Right lobe of liver (tissue), 6 donors: ENCODE measurements around the gene GJB4. TPM values are rescaled to one million over a fixed set of nuclear protein-coding genes. Genes with fewer than 3 reads are reported as not detected.
"Not testable (repeated sequence)": the region's sequence is repeated elsewhere in the genome, so short reads cannot be mapped to it uniquely, and the experiment has no call there.

Experiments
- ATAC-seq, 4 donors: fragments of 200-7000 bp; cut with Tn5 transposase; one replicate each; pipeline ENCODE4 v1.9.1; 2020; ENCODE audit warnings: mild to moderate bottlenecking in 4 of 4, moderate library complexity in 4 of 4
- DNase-seq, 3 donors: peaks; one replicate each; pipeline ENCODE4 v3.0.0-alpha.2; 2020
- H3K27ac ChIP-seq, 3 donors: fragments of 200-600 bp; one replicate each; pipeline ENCODE4 v1.8.0; 2022
- H3K27me3 ChIP-seq, 2 donors: fragments of 200-600 bp; one replicate each; pipeline ENCODE4 v1.8.0; 2022
- H3K36me3 ChIP-seq, 4 donors: fragments of 200-600 bp; sonication (generic) in 1 of 4; one replicate each; pipeline versions ENCODE4 v1.5.1 to v1.8.0; 2017 to 2022; ENCODE audit warnings: control low read depth in 1 of 4
- H3K4me1 ChIP-seq, 4 donors: fragments of 200-600 bp; sonication (generic) in 1 of 4; one replicate each; pipeline versions ENCODE4 v1.5.1 to v1.8.0; 2017 to 2022; ENCODE audit warnings: control low read depth in 1 of 4
- H3K4me3 ChIP-seq, 3 donors: fragments of 200-600 bp; one replicate each; pipeline ENCODE4 v1.8.0; 2022
- H3K9me3 ChIP-seq, 4 donors: fragments of 200-600 bp; sonication (generic) in 1 of 4; one replicate each; pipeline versions ENCODE4 v1.5.1 to v1.8.0; 2017 to 2022; ENCODE audit warnings: control low read depth in 1 of 4
- POLR2A ChIP-seq: fragments of 450-650 bp; IDR thresholded peaks from one replicate; pipeline ENCODE4 v1.6.1; 2017; ENCODE audit warnings: antibody characterized with exemption, mild to moderate bottlenecking
- WGBS: methylation state at CpG from one replicate; pipeline ENCODE4 v1.1.6; 2018; ENCODE audit warnings: low coverage, low lambda C conversion rate; ENCODE audit not compliant: insufficient coverage; ENCODE audit errors: missing lambda C conversion rate; 5-methylcytosine and 5-hydroxymethylcytosine counted together
- intact Hi-C, 2 donors: fragments of 100-400 bp; cut with DNase I; formaldehyde crosslinking; loops; one replicate each; pipeline versions ENCODE4 v1.11.2 to v1.14.1; 2022
- total RNA-seq, 6 experiments: library from RNA; depleted of rRNA in 2 of 6; stranded (reverse); fragments of >200 nt in 2 of 6; fragmentation: NEBNext Ultra II Directional in 3 of 6; extraction: Animal tissue kit (Norgen Biotek cat#: 25700) in 3 of 6; gene quantifications; one replicate each; pipeline versions ENCODE4 v1.1.0 to v1.2.4, GENCODE V29; 2016 to 2023
- TF ChIP-seq, protein P1 (sequence below), 4 donors: fragments of 200-600 bp in 3 of 4; fragments of 450-650 bp in 1 of 4; IDR thresholded peaks; one replicate each; pipeline versions ENCODE4 v1.5.1 to v1.8.0; 2016 to 2022; ENCODE audit warnings: antibody characterized with exemption in 4 of 4, mild to moderate bottlenecking in 2 of 4
- donor health status: DM: no; HTN: yes; CAD: no.
- donor health status: DM: no; HTN: no; CAD: no.
- donor health status: DM: no; HTN: no; CAD: no.
- donor health status: DM: no; HTN: yes; CAD: no.
- donor health status: DM: no; HTN: yes; CAD: no.

Gene GJB4
- total RNA-seq, 6 experiments from 2014 or later, result not detected

DNA sequence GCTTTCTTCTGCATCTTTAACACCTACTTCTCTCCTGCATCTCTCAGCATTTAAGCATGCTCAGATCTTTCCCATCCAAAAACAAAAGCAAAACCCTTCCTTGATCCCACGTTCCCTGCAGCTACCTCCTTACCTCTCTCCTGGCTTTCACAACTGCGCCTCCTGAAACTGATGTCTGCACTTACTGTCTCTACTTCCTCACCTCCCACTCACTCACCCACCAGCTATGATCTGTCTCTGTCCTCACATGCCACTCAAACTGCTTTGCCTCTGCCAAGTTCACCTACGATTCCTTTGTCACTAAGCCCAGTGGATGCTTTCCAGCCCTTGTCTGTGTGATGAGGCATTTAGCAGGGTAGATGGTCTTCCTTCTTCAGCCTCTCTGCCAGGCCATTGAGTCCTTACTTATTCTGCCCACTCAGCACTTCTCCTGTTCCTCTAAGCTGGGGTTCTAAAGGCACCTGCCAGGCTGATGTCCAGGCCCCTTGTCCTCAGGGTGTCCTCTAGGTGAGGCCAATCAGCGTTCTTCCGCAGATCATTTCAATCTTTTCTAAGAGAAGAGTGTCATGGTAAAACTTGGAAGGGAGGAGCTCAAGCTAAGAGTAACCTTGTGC is 11.5 kb downstream of the GJB4 start:
- Histone ChIP-seq H3K27me3 (no peaks in the 10 kb centered on the region), H3K27ac (no peak overlapping the region), H3K4me3 (no peak overlapping the region), H3K9me3 (no peaks in the 10 kb centered on the region), H3K36me3 (no peaks in the 10 kb centered on the region), H3K4me1 (no peaks in the 10 kb centered on the region)
- TF ChIP-seq POLR2A, result no peak
- TF ChIP-seq, protein P1, sequence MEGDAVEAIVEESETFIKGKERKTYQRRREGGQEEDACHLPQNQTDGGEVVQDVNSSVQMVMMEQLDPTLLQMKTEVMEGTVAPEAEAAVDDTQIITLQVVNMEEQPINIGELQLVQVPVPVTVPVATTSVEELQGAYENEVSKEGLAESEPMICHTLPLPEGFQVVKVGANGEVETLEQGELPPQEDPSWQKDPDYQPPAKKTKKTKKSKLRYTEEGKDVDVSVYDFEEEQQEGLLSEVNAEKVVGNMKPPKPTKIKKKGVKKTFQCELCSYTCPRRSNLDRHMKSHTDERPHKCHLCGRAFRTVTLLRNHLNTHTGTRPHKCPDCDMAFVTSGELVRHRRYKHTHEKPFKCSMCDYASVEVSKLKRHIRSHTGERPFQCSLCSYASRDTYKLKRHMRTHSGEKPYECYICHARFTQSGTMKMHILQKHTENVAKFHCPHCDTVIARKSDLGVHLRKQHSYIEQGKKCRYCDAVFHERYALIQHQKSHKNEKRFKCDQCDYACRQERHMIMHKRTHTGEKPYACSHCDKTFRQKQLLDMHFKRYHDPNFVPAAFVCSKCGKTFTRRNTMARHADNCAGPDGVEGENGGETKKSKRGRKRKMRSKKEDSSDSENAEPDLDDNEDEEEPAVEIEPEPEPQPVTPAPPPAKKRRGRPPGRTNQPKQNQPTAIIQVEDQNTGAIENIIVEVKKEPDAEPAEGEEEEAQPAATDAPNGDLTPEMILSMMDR (IDR thresholded peaks at IDR 0.05), result no peak
- intact Hi-C loops, result no loop called here
- ATAC-seq (no peak), DNase-seq (no peak)
- 89% methylated on average over 3 of the region's 5 CpGs for WGBS

DNA sequence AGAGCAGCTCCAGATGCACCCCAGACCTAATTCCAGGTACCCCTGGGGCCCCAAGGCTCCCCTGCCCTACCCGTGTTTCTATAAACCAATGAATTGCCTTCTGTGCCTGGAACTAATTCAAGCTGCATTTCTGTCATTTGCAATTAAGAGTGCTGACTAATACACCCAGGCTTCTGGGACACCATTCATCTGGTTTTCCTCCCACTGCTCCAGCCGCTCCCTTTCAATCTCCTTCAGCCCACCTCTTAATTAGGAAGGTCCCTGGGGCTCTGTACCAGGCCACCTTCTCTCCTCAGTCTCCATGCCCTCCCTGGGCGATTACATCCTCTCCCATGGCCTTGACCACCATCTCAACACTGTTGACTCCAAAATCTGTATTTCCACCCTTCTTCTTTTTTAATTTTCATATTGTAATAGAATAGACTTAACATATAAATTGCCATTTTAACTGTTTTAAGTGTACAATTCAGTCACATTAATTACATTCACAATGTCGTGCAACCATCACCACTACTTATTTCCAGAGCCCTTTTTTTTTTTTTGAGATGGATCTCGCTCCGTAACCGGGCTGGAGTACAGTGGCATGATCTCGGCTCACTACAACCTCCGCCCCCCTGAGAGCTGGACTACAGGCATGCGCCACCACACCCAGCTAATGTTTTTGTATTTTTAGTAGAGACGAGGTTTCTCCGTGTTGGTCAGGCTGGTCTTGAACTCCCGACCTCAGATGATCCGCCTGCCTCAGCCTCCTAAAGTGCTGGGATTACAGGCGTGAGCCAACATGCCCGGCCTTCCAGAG is 12.2 kb downstream of the GJB4 start:
- H3K27ac ChIP-seq, result no peak overlapping the region
- no peaks in the 10 kb centered on the region for H3K27me3 ChIP-seq
- WGBS, result 83% methylated on average over 8 of the region's 16 CpGs
- H3K4me3 ChIP-seq, result no peak overlapping the region
- H3K9me3 ChIP-seq, result no peaks in the 10 kb centered on the region
- no peaks in the 10 kb centered on the region for H3K4me1 ChIP-seq
- intact Hi-C loops, result no loop called here
- no peak for TF ChIP-seq POLR2A
- TF ChIP-seq, protein P1 (IDR thresholded peaks at IDR 0.05), result no peak
- no peak for ATAC-seq
- H3K36me3 ChIP-seq, result no peaks in the 10 kb centered on the region
- DNase-seq, result no peak

DNA sequence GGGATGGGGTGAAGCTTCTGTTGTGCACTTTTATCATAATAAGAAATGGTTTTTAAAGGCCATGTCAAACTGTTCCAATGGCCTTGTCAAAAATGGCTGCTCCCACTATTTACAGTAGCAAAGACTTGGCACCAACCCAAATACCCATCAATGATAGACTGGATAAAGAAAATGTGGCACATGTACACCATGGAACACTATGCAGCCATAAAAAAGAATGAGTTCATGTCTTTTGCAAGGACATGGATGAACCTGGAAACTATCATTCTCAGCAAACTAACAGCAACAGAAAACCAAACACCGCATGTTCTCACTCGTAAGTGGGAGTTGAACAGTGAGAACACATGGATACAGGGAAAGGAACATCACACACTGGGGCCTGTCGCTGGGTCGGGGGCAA is 13.6 kb downstream of the GJB4 start:
- H3K9me3 ChIP-seq, result not testable (repeated sequence)

DNA sequence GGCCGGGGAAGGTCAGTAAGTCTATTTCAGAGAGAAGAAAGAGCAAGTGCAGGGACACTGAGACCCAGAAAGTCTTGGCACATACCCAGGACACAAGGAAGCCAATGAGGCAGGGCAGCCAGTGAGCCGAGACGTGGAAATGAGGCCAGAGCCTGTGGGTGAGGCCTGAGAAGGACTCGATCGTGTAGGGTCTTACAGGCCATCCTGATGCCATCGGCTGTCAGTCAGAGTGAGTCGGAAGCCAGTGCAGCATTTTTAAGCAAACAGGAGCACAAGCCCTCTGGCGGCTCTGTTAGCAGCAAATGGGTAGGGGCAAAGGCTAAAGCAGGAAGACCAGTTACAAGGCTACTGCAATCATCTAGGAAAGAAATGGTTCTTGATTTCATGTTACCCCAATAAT is 15.4 kb downstream of the GJB4 start:
- TF ChIP-seq POLR2A, result no peak
- TF ChIP-seq, protein P1 (IDR thresholded peaks at IDR 0.05), result no peak
- Histone ChIP-seq H3K9me3 (no peaks in the 10 kb centered on the region), H3K36me3 (no peaks in the 10 kb centered on the region), H3K27me3 (no peaks in the 10 kb centered on the region), H3K4me3 (no peak overlapping the region), H3K4me1 (no peaks in the 10 kb centered on the region), H3K27ac (no peak overlapping the region)
- intact Hi-C loops, result no loop called here
- WGBS, result 58% methylated on average over 8 of the region's 8 CpGs
- ATAC-seq (no peak), DNase-seq (no peak)

More for the DNA sequence above, 13.6 kb downstream of the GJB4 start:
- H3K36me3 ChIP-seq, intact Hi-C loops, ATAC-seq, DNase-seq, H3K4me1 ChIP-seq, H3K27me3 ChIP-seq, H3K4me3 ChIP-seq, H3K27ac ChIP-seq: not testable (repeated sequence)
- WGBS, result 91% methylated on average over 4 of the region's 4 CpGs

DNA sequence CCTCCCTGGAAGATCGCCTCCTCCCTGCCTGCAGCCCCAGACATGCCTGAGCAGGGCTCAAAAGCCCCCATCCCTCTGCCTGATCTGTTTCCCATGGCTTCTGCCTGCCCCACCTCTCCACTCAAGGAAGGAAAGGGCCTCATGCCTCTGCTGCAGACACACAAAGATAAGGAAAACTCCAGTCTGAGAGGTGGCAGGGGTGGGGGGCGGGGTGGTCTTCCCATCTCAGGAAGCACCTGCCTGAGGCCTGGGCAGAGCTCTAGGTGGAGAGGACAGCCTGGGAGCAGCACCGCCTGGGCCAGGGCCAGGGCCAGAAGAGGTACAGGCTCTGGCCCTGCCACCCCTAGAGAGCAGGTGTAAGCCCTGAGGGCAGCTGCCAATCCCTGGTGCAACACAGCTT is 17.4 kb downstream of the GJB4 start:
- peaks cover 0 to 10% (median under 1%) of the 10 kb centered on the region in 4 donors for H3K4me1 ChIP-seq
- ATAC-seq, result no peak
- 29% methylated on average over 1 of the region's 3 CpGs for WGBS
- DNase-seq, result no peak
- no peaks in the 10 kb centered on the region for H3K27me3 ChIP-seq
- intact Hi-C loops, result no loop called here
- no peaks in the 10 kb centered on the region for H3K9me3 ChIP-seq
- no peak for TF ChIP-seq POLR2A
- TF ChIP-seq, protein P1 (IDR thresholded peaks at IDR 0.05), result no peak
- H3K27ac ChIP-seq, result no peak overlapping the region
- no peak overlapping the region for H3K4me3 ChIP-seq
- no peaks in the 10 kb centered on the region for H3K36me3 ChIP-seq
